WTC11 (cell line): Measurements from ENCODE around the gene LRRC2. TPM values are rescaled to one million over a fixed set of nuclear protein-coding genes. Genes with fewer than 3 reads are reported as not detected.

Experiments
- GABPB1 ChIP-seq: sonication (generic); formaldehyde crosslinking; IDR thresholded peaks from 2 replicates; pipeline ENCODE4 v1.8.1; 2023; ENCODE audit warnings: mild to moderate bottlenecking, missing genetic modification reagents
- MXD4 ChIP-seq: fragments of 250-450 bp; sonication (Bioruptor Pico); IDR thresholded peaks from 2 replicates; pipeline ENCODE4 v1.8.0; 2021; ENCODE audit warnings: mild to moderate bottlenecking, moderate library complexity, borderline replicate concordance
- NR3C1 ChIP-seq: sonication (generic); formaldehyde crosslinking; conservative IDR thresholded peaks from 2 replicates; pipeline ENCODE4 v1.8.1; 2023; ENCODE audit warnings: low read depth, mild to moderate bottlenecking, missing genetic modification reagents
- RORB ChIP-seq: fragments of 250-450 bp; sonication (Bioruptor Pico); IDR thresholded peaks from 2 replicates; pipeline ENCODE4 v1.9.0; 2021; ENCODE audit warnings: mild to moderate bottlenecking
- ZNF317 ChIP-seq: sonication (generic); formaldehyde crosslinking; IDR thresholded peaks from 2 replicates; pipeline ENCODE4 v1.8.1; 2023; ENCODE audit warnings: low read depth, mild to moderate bottlenecking, moderate library complexity, missing genetic modification reagents, borderline replicate concordance
- ZNF423 ChIP-seq: fragments of 250-450 bp; sonication (Bioruptor Pico); IDR thresholded peaks from 2 replicates; pipeline ENCODE4 v2.1.2; 2022; ENCODE audit warnings: mild to moderate bottlenecking, moderate library complexity
- ZNF671 ChIP-seq: fragments of 250-450 bp; sonication (Bioruptor Pico); IDR thresholded peaks from 2 replicates; pipeline ENCODE4 v1.8.0; 2021; ENCODE audit warnings: mild to moderate bottlenecking
- total RNA-seq: library from RNA; stranded (reverse); gene quantifications from 3 replicates; pipeline ENCODE4 v1.2.3, GENCODE V29; 2021
- TF ChIP-seq, protein P1 (sequence below): fragments of 250-450 bp; sonication (Bioruptor Pico); IDR thresholded peaks from 2 replicates; pipeline ENCODE4 v1.9.0; 2021; ENCODE audit warnings: mild to moderate bottlenecking, borderline replicate concordance
- TF ChIP-seq, protein P2 (sequence below): fragments of 250-450 bp; sonication (Bioruptor Pico); IDR thresholded peaks from 2 replicates; pipeline ENCODE4 v1.8.0; 2021; ENCODE audit warnings: mild to moderate bottlenecking
- TF ChIP-seq, protein P3 (sequence below): sonication (generic); formaldehyde crosslinking; IDR thresholded peaks from 2 replicates; pipeline ENCODE4 v1.8.1; 2022; ENCODE audit warnings: mild to moderate bottlenecking, moderate library complexity, missing genetic modification reagents
- TF ChIP-seq, protein P4 (sequence below): sonication (generic); formaldehyde crosslinking; IDR thresholded peaks from 2 replicates; pipeline ENCODE4 v1.8.1; 2022; ENCODE audit warnings: low read depth, mild to moderate bottlenecking, moderate library complexity, missing genetic modification reagents, borderline replicate concordance
- TF ChIP-seq, protein P5 (sequence below): fragments of 250-450 bp; sonication (Bioruptor Pico); IDR thresholded peaks from 2 replicates; pipeline ENCODE4 v1.9.0; 2021; ENCODE audit warnings: mild to moderate bottlenecking

The LRRC2 gene
- total RNA-seq, 1 experiment from 2014 or later: 4.9 TPM

DNA sequence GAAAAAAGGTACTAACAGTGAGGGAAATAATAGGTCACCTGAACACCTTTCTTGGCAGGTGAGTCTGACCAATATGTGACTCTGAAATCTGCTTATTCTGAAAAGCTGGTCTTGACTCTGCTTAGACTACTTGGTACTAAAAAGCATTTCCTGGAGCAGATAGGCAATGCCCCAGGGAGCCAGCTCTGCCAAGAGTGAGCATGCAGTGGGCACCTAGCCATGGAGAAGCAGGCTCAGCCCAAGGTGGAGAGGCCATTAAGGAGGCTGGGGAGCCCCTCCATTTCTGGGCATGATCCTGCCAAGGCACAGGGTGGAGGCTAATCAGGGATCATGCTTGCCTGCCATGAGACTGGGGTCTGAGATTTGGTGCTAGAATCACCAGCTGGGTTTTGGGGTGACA lies 99.8 kb downstream of the LRRC2 start (continued):
- TF ChIP-seq, protein P1, sequence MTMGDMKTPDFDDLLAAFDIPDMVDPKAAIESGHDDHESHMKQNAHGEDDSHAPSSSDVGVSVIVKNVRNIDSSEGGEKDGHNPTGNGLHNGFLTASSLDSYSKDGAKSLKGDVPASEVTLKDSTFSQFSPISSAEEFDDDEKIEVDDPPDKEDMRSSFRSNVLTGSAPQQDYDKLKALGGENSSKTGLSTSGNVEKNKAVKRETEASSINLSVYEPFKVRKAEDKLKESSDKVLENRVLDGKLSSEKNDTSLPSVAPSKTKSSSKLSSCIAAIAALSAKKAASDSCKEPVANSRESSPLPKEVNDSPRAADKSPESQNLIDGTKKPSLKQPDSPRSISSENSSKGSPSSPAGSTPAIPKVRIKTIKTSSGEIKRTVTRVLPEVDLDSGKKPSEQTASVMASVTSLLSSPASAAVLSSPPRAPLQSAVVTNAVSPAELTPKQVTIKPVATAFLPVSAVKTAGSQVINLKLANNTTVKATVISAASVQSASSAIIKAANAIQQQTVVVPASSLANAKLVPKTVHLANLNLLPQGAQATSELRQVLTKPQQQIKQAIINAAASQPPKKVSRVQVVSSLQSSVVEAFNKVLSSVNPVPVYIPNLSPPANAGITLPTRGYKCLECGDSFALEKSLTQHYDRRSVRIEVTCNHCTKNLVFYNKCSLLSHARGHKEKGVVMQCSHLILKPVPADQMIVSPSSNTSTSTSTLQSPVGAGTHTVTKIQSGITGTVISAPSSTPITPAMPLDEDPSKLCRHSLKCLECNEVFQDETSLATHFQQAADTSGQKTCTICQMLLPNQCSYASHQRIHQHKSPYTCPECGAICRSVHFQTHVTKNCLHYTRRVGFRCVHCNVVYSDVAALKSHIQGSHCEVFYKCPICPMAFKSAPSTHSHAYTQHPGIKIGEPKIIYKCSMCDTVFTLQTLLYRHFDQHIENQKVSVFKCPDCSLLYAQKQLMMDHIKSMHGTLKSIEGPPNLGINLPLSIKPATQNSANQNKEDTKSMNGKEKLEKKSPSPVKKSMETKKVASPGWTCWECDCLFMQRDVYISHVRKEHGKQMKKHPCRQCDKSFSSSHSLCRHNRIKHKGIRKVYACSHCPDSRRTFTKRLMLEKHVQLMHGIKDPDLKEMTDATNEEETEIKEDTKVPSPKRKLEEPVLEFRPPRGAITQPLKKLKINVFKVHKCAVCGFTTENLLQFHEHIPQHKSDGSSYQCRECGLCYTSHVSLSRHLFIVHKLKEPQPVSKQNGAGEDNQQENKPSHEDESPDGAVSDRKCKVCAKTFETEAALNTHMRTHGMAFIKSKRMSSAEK (CRISPR knock-in tag): no peak
- TF ChIP-seq, protein P2, sequence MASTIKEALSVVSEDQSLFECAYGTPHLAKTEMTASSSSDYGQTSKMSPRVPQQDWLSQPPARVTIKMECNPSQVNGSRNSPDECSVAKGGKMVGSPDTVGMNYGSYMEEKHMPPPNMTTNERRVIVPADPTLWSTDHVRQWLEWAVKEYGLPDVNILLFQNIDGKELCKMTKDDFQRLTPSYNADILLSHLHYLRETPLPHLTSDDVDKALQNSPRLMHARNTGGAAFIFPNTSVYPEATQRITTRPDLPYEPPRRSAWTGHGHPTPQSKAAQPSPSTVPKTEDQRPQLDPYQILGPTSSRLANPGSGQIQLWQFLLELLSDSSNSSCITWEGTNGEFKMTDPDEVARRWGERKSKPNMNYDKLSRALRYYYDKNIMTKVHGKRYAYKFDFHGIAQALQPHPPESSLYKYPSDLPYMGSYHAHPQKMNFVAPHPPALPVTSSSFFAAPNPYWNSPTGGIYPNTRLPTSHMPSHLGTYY (CRISPR knock-in tag): no peak
- TF ChIP-seq, protein P3, sequence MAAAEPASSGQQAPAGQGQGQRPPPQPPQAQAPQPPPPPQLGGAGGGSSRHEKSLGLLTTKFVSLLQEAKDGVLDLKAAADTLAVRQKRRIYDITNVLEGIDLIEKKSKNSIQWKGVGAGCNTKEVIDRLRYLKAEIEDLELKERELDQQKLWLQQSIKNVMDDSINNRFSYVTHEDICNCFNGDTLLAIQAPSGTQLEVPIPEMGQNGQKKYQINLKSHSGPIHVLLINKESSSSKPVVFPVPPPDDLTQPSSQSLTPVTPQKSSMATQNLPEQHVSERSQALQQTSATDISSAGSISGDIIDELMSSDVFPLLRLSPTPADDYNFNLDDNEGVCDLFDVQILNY: no peak
- no peak for TF ChIP-seq RORB (CRISPR knock-in tag)
- TF ChIP-seq GABPB1 (CRISPR knock-in tag): no peak
- TF ChIP-seq, protein P4, sequence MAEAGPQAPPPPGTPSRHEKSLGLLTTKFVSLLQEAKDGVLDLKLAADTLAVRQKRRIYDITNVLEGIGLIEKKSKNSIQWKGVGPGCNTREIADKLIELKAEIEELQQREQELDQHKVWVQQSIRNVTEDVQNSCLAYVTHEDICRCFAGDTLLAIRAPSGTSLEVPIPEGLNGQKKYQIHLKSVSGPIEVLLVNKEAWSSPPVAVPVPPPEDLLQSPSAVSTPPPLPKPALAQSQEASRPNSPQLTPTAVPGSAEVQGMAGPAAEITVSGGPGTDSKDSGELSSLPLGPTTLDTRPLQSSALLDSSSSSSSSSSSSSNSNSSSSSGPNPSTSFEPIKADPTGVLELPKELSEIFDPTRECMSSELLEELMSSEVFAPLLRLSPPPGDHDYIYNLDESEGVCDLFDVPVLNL (CRISPR knock-in tag): no peak
- TF ChIP-seq, protein P5, sequence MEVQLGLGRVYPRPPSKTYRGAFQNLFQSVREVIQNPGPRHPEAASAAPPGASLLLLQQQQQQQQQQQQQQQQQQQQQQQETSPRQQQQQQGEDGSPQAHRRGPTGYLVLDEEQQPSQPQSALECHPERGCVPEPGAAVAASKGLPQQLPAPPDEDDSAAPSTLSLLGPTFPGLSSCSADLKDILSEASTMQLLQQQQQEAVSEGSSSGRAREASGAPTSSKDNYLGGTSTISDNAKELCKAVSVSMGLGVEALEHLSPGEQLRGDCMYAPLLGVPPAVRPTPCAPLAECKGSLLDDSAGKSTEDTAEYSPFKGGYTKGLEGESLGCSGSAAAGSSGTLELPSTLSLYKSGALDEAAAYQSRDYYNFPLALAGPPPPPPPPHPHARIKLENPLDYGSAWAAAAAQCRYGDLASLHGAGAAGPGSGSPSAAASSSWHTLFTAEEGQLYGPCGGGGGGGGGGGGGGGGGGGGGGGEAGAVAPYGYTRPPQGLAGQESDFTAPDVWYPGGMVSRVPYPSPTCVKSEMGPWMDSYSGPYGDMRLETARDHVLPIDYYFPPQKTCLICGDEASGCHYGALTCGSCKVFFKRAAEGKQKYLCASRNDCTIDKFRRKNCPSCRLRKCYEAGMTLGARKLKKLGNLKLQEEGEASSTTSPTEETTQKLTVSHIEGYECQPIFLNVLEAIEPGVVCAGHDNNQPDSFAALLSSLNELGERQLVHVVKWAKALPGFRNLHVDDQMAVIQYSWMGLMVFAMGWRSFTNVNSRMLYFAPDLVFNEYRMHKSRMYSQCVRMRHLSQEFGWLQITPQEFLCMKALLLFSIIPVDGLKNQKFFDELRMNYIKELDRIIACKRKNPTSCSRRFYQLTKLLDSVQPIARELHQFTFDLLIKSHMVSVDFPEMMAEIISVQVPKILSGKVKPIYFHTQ (CRISPR knock-in tag): no peak
- TF ChIP-seq ZNF423 (CRISPR knock-in tag): no peak
- no peak for TF ChIP-seq MXD4 (CRISPR knock-in tag)
- TF ChIP-seq NR3C1 (CRISPR knock-in tag): no peak
- no peak for TF ChIP-seq ZNF317 (CRISPR knock-in tag)
- no peak for TF ChIP-seq ZNF671 (CRISPR knock-in tag)

Other genes with a start within 250 kb of the LRRC2 start
- gene CCR2, start 212.2 kb downstream of the LRRC2 start, total RNA-seq: 0.07 TPM in 1 of 3 replicates, not detected in the others
- 0.09 TPM in 1 of 3 replicates, not detected in the others for gene CCR5, start 195.4 kb downstream of the LRRC2 start, total RNA-seq
- not detected in 3 replicates for gene CCRL2, start 159.0 kb downstream of the LRRC2 start, total RNA-seq
- gene LTF, start 101.4 kb downstream of the LRRC2 start, total RNA-seq: 0.14 to 0.30 TPM (median 0.22 TPM) in 3 replicates
- gene RTP3, start 68.3 kb downstream of the LRRC2 start, total RNA-seq: not detected in 3 replicates
- 0.09 to 0.14 TPM (median 0.13 TPM) in 3 replicates for gene FAM240A, start 46.2 kb upstream of the LRRC2 start, total RNA-seq
- 10.2 to 12.6 TPM (median 11.5 TPM) in 3 replicates for gene ALS2CL, start 127.4 kb upstream of the LRRC2 start, total RNA-seq
- gene TMIE, start 135.1 kb upstream of the LRRC2 start, total RNA-seq: 0.57 to 1.3 TPM (median 0.69 TPM) in 3 replicates
- gene PRSS50, start 151.6 kb upstream of the LRRC2 start, total RNA-seq: 0.70 to 1.4 TPM (median 1.2 TPM) in 3 replicates